Gastroesophageal sphincter (tissue), 3 donors: ENCODE measurements around the gene ESR1.

ENCODE experiments used
- EP300 ChIP-seq: sonication (generic); formaldehyde crosslinking; IDR thresholded peaks from one replicate; pipeline ENCODE4 v1.6.1; 2017; ENCODE audit warnings: antibody characterized with exemption, mild to moderate bottlenecking
- POLR2A ChIP-seq, 2 donors: fragments of 450-650 bp; IDR thresholded peaks; one replicate each; pipeline ENCODE4 v1.6.1; 2017; ENCODE audit warnings: antibody characterized with exemption in 2 of 2, mild to moderate bottlenecking in 2 of 2, moderate library complexity in 1 of 2
- TF ChIP-seq, protein P1 (sequence below), 4 experiments: fragments of 200-600 bp in 2 of 4; fragments of 450-650 bp in 2 of 4; sonication (generic) in 1 of 4; IDR thresholded peaks; one replicate each; pipeline ENCODE4 v1.5.1; 2017 to 2019; ENCODE audit warnings: antibody characterized with exemption in 4 of 4, mild to moderate bottlenecking in 2 of 4, moderate library complexity in 2 of 4

DNA sequence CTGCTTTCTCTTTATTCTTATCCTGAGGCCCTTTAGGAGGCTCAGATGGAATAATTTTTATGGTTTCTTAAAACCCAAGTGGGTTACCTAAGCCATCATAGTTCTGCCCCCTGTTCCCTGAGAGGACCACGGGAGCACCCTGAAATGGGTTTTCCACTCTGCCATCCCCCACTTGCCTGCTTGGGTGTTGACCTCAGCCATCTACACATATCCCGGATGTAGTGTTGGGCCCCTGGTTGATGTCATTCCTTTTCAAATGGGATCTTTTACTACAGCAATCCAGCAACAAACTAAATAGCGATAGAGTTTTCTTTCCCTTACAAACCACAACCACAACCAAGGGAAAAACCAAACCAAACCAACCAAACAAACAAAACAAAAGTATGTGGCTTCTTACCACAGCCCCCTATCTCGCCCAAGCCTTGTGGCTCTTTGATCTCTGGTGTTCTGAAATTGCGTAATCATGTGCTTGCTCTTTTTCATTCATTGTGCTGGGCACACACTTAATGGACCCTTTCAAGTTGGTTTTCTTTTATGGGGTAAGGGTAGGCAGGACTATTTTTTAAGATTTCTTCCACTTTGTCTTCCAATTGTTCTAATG, 154.9 kb downstream of the ESR1 start:
- TF ChIP-seq, protein P1, sequence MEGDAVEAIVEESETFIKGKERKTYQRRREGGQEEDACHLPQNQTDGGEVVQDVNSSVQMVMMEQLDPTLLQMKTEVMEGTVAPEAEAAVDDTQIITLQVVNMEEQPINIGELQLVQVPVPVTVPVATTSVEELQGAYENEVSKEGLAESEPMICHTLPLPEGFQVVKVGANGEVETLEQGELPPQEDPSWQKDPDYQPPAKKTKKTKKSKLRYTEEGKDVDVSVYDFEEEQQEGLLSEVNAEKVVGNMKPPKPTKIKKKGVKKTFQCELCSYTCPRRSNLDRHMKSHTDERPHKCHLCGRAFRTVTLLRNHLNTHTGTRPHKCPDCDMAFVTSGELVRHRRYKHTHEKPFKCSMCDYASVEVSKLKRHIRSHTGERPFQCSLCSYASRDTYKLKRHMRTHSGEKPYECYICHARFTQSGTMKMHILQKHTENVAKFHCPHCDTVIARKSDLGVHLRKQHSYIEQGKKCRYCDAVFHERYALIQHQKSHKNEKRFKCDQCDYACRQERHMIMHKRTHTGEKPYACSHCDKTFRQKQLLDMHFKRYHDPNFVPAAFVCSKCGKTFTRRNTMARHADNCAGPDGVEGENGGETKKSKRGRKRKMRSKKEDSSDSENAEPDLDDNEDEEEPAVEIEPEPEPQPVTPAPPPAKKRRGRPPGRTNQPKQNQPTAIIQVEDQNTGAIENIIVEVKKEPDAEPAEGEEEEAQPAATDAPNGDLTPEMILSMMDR (IDR thresholded peaks at IDR 0.05) = no peak
- TF ChIP-seq POLR2A (IDR thresholded peaks at IDR 0.05) = no peak
- no peak for TF ChIP-seq EP300
